Renal pelvis (tissue), 4 donors: Measurements from ENCODE around the gene ABHD18. TPM values are rescaled to one million over a fixed set of nuclear protein-coding genes. Genes with fewer than 3 reads are reported as not detected.
"Not testable (repeated sequence)": the region's sequence is repeated elsewhere in the genome, so short reads cannot be mapped to it uniquely, and the experiment has no call there.

Experiments
- DNase-seq: peaks from one replicate; pipeline ENCODE4 v3.0.0-alpha.2; 2013
- polyA plus RNA-seq, 3 donors: library from polyadenylated mRNA; unstranded; fragments of 120-200 nt; gene quantifications; one replicate each; pipeline ENCODE4 v1.2.1, GENCODE V29; 2013; ENCODE audit not compliant: insufficient read length in 3 of 3

The ABHD18 gene
- polyA plus RNA-seq, 3 donors, result 10.1 to 21.7 (median 18.7) TPM

GRCh38 chr4:127988638-127989037 is 23.4 kb downstream of the ABHD18 start:
- DNase-seq, result no peak

GRCh38 chr4:127993151-127993550 is 27.9 kb downstream of the ABHD18 start:
- no peak for DNase-seq

- DNase-seq, result no peak
Measured at GRCh38 chr4:127995776-127996175, 30.6 kb downstream of the ABHD18 start.

- DNase-seq, result not testable (repeated sequence)
Measured at GRCh38 chr4:127996521-127996920, 31.3 kb downstream of the ABHD18 start.

GRCh38 chr4:127997534-127998388 is 32.6 kb downstream of the ABHD18 start:
- no peak for DNase-seq

- DNase-seq, result no peak
Measured at GRCh38 chr4:128006592-128006991, 41.4 kb downstream of the ABHD18 start.

GRCh38 chr4:128009428-128009827 is 44.2 kb downstream of the ABHD18 start:
- DNase-seq, result no peak

- DNase-seq, result no peak
Measured at GRCh38 chr4:128025319-128025718, 60.1 kb downstream of the ABHD18 start.

- DNase-seq, result no peak
Measured at GRCh38 chr4:128029907-128030306, 64.7 kb downstream of the ABHD18 start.

GRCh38 chr4:128031756-128032384 is 66.7 kb downstream of the ABHD18 start:
- DNase-seq, result no peak

GRCh38 chr4:128039568-128039967 is 74.4 kb downstream of the ABHD18 start:
- DNase-seq, result no peak

GRCh38 chr4:128047019-128047418 is 81.8 kb downstream of the ABHD18 start:
- DNase-seq, result not testable (repeated sequence)

- DNase-seq, result not testable (repeated sequence)
Measured at GRCh38 chr4:128047514-128047913, 82.3 kb downstream of the ABHD18 start.

GRCh38 chr4:128051229-128051628 is 86.0 kb downstream of the ABHD18 start:
- DNase-seq, result not testable (repeated sequence)

- not testable (repeated sequence) for DNase-seq
Measured at GRCh38 chr4:128054907-128055306, 89.7 kb downstream of the ABHD18 start.

- DNase-seq, result not testable (repeated sequence)
Measured at GRCh38 chr4:128055441-128056206, 90.4 kb downstream of the ABHD18 start.

- DNase-seq, result no peak
Measured at GRCh38 chr4:128056396-128056795, 91.2 kb downstream of the ABHD18 start.

- DNase-seq, result no peak
Measured at GRCh38 chr4:128060121-128060698, 95.0 kb downstream of the ABHD18 start.

GRCh38 chr4:128060699-128061565 is 95.7 kb downstream of the ABHD18 start, which contains the start of gene LARP1B:
TSS of gene LARP1B (plus strand) at chr4:128061312. CDS start at chr4:128074952, 13,640 bp downstream.
- peak; percentile 94 for DNase-seq

GRCh38 chr4:128061566-128062536 is 96.6 kb downstream of the ABHD18 start:
- peak; percentile 49 for DNase-seq
